DOHH2 (cell line): ENCODE measurements around the gene STARD3.

Source experiments
- H3F3A ChIP-seq: fragments of 200-600 bp; sonication (generic), shearing (Covaris generic); 2 replicates; pipeline ENCODE4 v1.6.0; 2016; ENCODE audit warnings: antibody characterized with exemption, mild to moderate bottlenecking; ENCODE audit not compliant: control insufficient read depth, insufficient read depth
- H3K27ac ChIP-seq: fragments of 200-600 bp; sonication (generic); 2 replicates; pipeline ENCODE4 v1.5.1; 2014; ENCODE audit warnings: low read depth, mild to moderate bottlenecking, low read length, moderate library complexity
- H3K27me3 ChIP-seq: fragments of 200-600 bp; sonication (generic); 2 replicates; pipeline ENCODE4 v1.6.1; 2014; ENCODE audit warnings: mild to moderate bottlenecking, low read length, mixed read lengths; ENCODE audit not compliant: control insufficient read depth
- H3K36me3 ChIP-seq: fragments of 200-600 bp; sonication (generic); 2 replicates; pipeline ENCODE4 v1.6.1; 2014; ENCODE audit warnings: mild to moderate bottlenecking, low read length, moderate library complexity, mixed read lengths; ENCODE audit not compliant: control insufficient read depth
- H3K4me1 ChIP-seq: fragments of 200-600 bp; sonication (generic); 2 replicates; pipeline ENCODE4 v1.6.1; 2014; ENCODE audit warnings: mild to moderate bottlenecking, low read length, mixed read lengths; ENCODE audit not compliant: control insufficient read depth
- H3K4me2 ChIP-seq: fragments of 200-600 bp; sonication (generic); 2 replicates; pipeline ENCODE4 v1.6.0; 2014; ENCODE audit warnings: mild to moderate bottlenecking, low read length, moderate library complexity
- H3K4me3 ChIP-seq: fragments of 200-600 bp; sonication (generic); 2 replicates; pipeline ENCODE4 v1.5.1; 2014; ENCODE audit warnings: mild to moderate bottlenecking, low read length, mixed read lengths
- H3K79me2 ChIP-seq: fragments of 200-600 bp; sonication (generic); 2 replicates; pipeline ENCODE4 v1.6.1; 2014; ENCODE audit warnings: mild to moderate bottlenecking, low read length, mixed read lengths; ENCODE audit not compliant: control insufficient read depth
- H3K9me2 ChIP-seq: fragments of 200-600 bp; sonication (generic); replicated peaks from 2 replicates; pipeline ENCODE4 v1.6.1; 2014; ENCODE audit warnings: mild to moderate bottlenecking, low read length, mixed read lengths; ENCODE audit not compliant: control insufficient read depth
- H3K9me3 ChIP-seq: fragments of 200-600 bp; sonication (generic); 2 replicates; pipeline ENCODE4 v1.6.1; 2014; ENCODE audit warnings: antibody characterized with exemption, low read length, mixed read lengths; ENCODE audit not compliant: control insufficient read depth, insufficient read depth
- H4K20me1 ChIP-seq: fragments of 200-600 bp; sonication (generic); 2 replicates; pipeline ENCODE4 v1.6.0; 2014; ENCODE audit warnings: low read depth, mild to moderate bottlenecking, antibody characterized with exemption, low read length, moderate library complexity; ENCODE audit not compliant: control insufficient read depth, insufficient read depth
- EZH2phosphoT487 ChIP-seq: fragments of 200-600 bp; sonication (generic); IDR thresholded peaks from 2 replicates; pipeline ENCODE4 v1.6.1; 2017; ENCODE audit warnings: borderline replicate concordance, mild to moderate bottlenecking, antibody characterized with exemption, low read length, moderate library complexity, mixed read lengths
- TF ChIP-seq, protein P1 (sequence below): fragments of 200-600 bp; sonication (generic); IDR thresholded peaks from one replicate; pipeline ENCODE4 v1.5.1; 2014; ENCODE audit warnings: antibody characterized with exemption, mild to moderate bottlenecking, low read depth, low read length; ENCODE audit not compliant: poor library complexity, severe bottlenecking

The STARD3 gene

DNA sequence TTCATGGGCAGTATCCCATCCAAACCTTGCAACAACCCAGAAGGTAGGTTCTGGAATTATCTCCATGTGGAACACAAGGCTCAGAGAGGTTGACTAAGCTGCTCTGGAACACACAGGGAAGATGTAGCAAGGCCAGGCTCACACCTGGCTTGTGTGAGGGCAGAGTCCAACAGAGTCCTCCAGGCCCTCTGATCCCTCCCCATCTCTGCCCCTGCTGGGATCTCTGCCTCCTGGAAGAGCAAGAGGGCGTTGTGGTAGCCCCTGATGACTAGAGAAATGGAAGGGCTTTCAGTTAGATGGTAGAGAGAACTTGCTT lies 17.2 kb upstream of the STARD3 start:
- H3K4me1 ChIP-seq: peaks cover 40% of the 10 kb centered on the region
- no peak overlapping the region for H3K4me2 ChIP-seq

GRCh38 chr17:39621523-39622379 lies 15.2 kb upstream of the STARD3 start:
- H3K36me3 ChIP-seq: no peaks in the 10 kb centered on the region
- no peaks in the 10 kb centered on the region for H3K9me3 ChIP-seq
- H3K4me1 ChIP-seq: peaks cover 40% of the 10 kb centered on the region
- TF ChIP-seq EZH2phosphoT487: no peak; the same call in 1 of the 2 replicates
- TF ChIP-seq, protein P1, sequence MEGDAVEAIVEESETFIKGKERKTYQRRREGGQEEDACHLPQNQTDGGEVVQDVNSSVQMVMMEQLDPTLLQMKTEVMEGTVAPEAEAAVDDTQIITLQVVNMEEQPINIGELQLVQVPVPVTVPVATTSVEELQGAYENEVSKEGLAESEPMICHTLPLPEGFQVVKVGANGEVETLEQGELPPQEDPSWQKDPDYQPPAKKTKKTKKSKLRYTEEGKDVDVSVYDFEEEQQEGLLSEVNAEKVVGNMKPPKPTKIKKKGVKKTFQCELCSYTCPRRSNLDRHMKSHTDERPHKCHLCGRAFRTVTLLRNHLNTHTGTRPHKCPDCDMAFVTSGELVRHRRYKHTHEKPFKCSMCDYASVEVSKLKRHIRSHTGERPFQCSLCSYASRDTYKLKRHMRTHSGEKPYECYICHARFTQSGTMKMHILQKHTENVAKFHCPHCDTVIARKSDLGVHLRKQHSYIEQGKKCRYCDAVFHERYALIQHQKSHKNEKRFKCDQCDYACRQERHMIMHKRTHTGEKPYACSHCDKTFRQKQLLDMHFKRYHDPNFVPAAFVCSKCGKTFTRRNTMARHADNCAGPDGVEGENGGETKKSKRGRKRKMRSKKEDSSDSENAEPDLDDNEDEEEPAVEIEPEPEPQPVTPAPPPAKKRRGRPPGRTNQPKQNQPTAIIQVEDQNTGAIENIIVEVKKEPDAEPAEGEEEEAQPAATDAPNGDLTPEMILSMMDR: peak; percentile 100
- H3K27me3 ChIP-seq: peaks cover 18% of the 10 kb centered on the region
- H3K9me2 ChIP-seq: no peaks in the 10 kb centered on the region
- H3K79me2 ChIP-seq: no peaks in the 10 kb centered on the region
- peaks cover 11% of the 10 kb centered on the region for H3F3A ChIP-seq
- H3K4me2 ChIP-seq: peak overlapping the region; percentile 78
- H4K20me1 ChIP-seq: no peaks in the 10 kb centered on the region
- H3K4me3 ChIP-seq: peak overlapping the region; percentile 57
- no peak overlapping the region; the same call in 1 of the 2 replicates for H3K27ac ChIP-seq

More for the DNA sequence above, 17.2 kb upstream of the STARD3 start:
- Histone ChIP-seq H3K9me2 (no peaks in the 10 kb centered on the region), H3K27me3 (0 out of 2 replicates have a peak, but pooled peaks cover 5% of the 10 kb centered on the region), H3K79me2 (no peaks in the 10 kb centered on the region), H3K4me3 (no peak overlapping the region), H3F3A (peaks cover 15% of the 10 kb centered on the region), H4K20me1 (no peaks in the 10 kb centered on the region), H3K27ac (no peak overlapping the region), H3K36me3 (no peaks in the 10 kb centered on the region), H3K9me3 (no peaks in the 10 kb centered on the region)
- TF ChIP-seq EZH2phosphoT487: no peak
- TF ChIP-seq, protein P1: no peak

DNA sequence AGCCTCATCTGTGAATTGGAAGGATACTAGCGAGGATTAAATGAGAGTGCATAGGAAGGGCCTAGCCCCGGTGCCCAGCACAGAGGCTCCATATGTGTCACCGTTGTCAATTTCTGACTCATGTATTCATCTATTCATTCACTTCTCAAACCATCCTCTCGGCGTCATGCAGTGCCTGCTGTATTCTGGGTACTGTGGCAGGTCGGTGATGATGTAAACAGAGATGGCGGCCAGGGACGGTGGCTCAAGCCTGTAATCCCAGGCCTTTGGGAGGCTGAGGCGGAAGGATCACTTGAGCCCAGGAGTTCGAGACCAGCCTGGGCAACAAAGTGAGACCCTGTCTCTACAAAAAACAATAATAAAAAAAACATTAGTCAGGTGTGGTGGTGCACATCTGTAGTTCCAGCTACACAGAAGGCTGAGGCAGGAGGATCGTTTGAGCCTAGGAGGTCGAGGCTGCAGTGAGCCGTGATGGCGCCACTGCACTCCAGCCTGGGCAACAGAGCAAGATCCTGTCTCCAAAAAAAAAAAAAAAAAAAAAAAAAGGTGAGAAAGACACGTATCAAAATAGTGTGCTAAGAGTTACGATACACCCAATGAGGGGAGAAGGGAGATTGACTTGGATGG lies 14.5 kb upstream of the STARD3 start:
- Histone ChIP-seq H3F3A (peaks cover 9% of the 10 kb centered on the region; the same call in 1 of the 2 replicates), H3K27ac (no peak overlapping the region; the same call in 1 of the 2 replicates), H3K4me1 (peaks cover 34% of the 10 kb centered on the region), H4K20me1 (no peaks in the 10 kb centered on the region), H3K9me3 (no peaks in the 10 kb centered on the region), H3K36me3 (no peaks in the 10 kb centered on the region), H3K4me2 (peak overlapping the region; percentile 78), H3K27me3 (peaks cover 21% of the 10 kb centered on the region), H3K79me2 (no peaks in the 10 kb centered on the region), H3K4me3 (peak overlapping the region; percentile 57), H3K9me2 (no peaks in the 10 kb centered on the region)
- TF ChIP-seq, protein P1: no peak
- TF ChIP-seq EZH2phosphoT487: no peak
